NCI-H187 (cell line): ENCODE results near the gene BET1.

Source experiments
- DNase-seq, 2 experiments: peaks; one replicate each; lab custom pipeline; 2025; lab: John Stamatoyannopoulos, UW

BET1 gene

GRCh38 chr7:94012746-94013145 lies 8.6 kb upstream of the BET1 start:
- no peak for DNase-seq

GRCh38 chr7:94011714-94012353 lies 7.7 kb upstream of the BET1 start:
- DNase-seq: no peak

GRCh38 chr7:94008537-94008936 lies 4.4 kb upstream of the BET1 start:
- DNase-seq: no peak

GRCh38 chr7:94005753-94006152 lies 1.6 kb upstream of the BET1 start:
- no peak for DNase-seq

- DNase-seq: peak in 1 of 2 experiments; percentile 78
These were observed 620 bp downstream of the BET1 start for GRCh38 chr7:94003446-94004023.

GRCh38 chr7:94001396-94001795 lies 2.8 kb downstream of the BET1 start:
- DNase-seq: no peak

- no peak for DNase-seq
These were observed 6.3 kb downstream of the BET1 start for GRCh38 chr7:93997868-93998267.

GRCh38 chr7:93992421-93993110 lies 11.6 kb downstream of the BET1 start:
- no peak for DNase-seq

GRCh38 chr7:93987297-93987696 lies 16.9 kb downstream of the BET1 start:
- DNase-seq: no peak

GRCh38 chr7:93985101-93985500 lies 19.1 kb downstream of the BET1 start:
- no peak for DNase-seq

GRCh38 chr7:93984024-93984423 lies 20.1 kb downstream of the BET1 start:
- DNase-seq: no peak

- no peak for DNase-seq
These were observed 22.7 kb downstream of the BET1 start for GRCh38 chr7:93981480-93981874.

GRCh38 chr7:93980744-93981479 lies 23.2 kb downstream of the BET1 start:
- DNase-seq: no peak

GRCh38 chr7:93977211-93977950 lies 26.8 kb downstream of the BET1 start:
- no peak for DNase-seq

- no peak for DNase-seq
These were observed 31.0 kb downstream of the BET1 start for GRCh38 chr7:93973134-93973533.

GRCh38 chr7:93972029-93972725 lies 32.0 kb downstream of the BET1 start:
- no peak for DNase-seq

- no peak for DNase-seq
These were observed 35.1 kb downstream of the BET1 start for GRCh38 chr7:93968911-93969620.

- DNase-seq: no peak
These were observed 39.3 kb downstream of the BET1 start for GRCh38 chr7:93964813-93965212.

- DNase-seq: no peak
These were observed 39.9 kb downstream of the BET1 start for GRCh38 chr7:93964262-93964661.

GRCh38 chr7:93960986-93961385 lies 43.2 kb downstream of the BET1 start:
- no peak for DNase-seq

GRCh38 chr7:93958651-93959050 lies 45.5 kb downstream of the BET1 start:
- no peak for DNase-seq
